GM21447 (cell line): ENCODE measurements around the gene PKP3.
A peak's percentile ranks its signal among the peaks of the same experiment; 100 is the strongest.
"Not testable (repeated sequence)": the region's sequence is repeated elsewhere in the genome, so short reads cannot be mapped to it uniquely, and the experiment has no call there.

Experiments
- ATAC-seq: cut with Tn5 transposase; IDR thresholded peaks from one replicate; pipeline ENCODE4 v1.9.1; 2021; ENCODE audit not compliant: unreplicated experiment

Gene PKP3

DNA sequence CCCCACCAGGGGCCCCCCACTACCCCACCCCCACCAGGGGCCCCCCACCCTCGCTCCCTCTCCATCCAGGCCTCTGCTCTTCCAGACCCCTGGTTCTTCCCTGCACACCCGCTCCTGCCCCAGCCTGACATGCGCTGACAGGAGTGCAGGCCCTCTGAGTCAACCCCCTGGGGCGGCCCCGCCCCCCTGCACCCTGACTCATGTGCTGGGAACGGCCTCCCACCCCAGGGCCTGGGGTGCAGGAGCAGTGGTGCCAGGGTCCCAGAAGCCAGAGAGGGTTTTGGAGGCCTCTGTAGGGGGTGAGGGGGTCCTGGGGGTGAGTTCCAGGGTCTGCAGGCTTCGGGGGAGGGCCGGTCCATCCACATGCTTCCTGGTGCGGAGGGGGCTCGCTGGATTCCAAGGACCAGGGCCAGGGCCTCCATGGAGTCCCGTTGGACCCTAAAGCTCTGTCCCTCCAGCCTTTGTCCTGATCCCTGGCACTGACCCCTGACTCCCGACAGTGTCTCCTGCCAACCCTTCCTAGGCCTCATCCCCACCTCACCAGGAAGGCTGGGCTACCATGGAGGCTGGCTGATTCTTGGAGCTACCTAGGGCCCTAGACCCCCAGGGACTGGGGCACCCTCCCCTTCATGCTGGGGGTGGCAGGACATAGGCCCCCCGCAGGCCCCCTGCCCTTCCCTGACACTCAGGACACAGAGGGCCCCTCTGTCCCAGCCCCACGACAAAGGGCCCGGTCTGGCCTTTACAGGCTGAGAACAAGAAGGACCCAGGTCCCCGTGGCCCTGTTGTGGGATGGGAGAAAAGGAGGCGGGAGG is 583 bp upstream of the PKP3 start:
- no peak for ATAC-seq

DNA sequence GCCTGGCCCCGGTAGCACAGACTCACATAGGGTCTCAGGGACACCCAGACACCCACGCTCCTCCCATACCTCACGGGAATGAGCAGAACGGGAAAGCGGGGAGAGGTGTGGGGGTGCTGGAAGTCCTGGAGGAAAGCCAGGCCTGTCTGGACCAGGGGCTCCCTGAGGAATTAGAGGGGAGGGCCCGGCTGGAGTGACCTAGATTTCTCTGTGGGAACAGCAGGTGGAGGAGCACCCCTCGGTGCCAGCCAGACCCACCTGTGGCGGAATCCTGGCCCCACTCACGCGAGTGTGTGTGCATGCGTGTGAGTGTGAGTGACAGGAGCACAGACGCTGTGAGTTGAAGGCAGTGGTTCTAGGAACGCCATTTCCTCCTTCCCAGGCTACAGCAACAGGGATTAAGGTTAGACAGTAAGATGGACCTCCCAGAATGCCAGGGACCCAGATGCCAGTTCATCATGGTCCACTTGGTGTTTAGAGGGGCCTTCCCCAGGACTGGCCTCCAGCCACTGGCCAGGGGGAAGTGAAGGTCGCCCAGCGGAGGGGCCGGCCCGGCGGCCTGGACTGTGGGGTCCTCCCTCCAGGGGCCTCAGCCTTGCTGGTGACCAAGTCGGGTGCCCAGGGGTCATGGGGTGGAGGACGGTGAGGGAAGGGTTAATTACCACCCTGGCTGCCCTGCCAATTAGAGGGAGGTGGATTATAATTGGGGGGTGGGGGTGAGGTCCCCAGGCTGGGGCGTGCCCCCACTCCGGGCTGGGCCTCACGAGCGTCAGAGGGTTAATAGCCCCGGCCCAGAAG is 1.0 kb downstream of the PKP3 start:
- ATAC-seq, result no peak

DNA sequence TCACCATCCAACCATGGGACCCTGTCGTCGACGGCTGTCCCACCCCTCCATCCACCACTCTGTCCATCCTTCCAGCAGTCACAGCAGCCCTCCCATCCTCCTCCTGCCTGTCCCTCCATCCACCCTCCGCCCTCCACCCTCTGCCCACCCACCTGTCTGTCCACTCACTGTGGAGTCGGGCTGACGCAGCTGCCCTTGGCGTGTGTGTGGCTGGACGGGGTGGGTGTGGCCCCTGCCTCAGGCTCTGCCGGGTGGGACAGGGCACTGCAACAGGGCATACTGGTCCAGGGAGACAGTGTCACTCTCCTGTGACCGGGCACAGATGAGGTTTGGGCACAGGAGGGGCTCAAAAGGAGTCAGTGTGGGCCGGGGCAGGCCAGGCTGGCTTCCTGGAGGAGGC is 1.9 kb downstream of the PKP3 start:
- ATAC-seq, result no peak

DNA sequence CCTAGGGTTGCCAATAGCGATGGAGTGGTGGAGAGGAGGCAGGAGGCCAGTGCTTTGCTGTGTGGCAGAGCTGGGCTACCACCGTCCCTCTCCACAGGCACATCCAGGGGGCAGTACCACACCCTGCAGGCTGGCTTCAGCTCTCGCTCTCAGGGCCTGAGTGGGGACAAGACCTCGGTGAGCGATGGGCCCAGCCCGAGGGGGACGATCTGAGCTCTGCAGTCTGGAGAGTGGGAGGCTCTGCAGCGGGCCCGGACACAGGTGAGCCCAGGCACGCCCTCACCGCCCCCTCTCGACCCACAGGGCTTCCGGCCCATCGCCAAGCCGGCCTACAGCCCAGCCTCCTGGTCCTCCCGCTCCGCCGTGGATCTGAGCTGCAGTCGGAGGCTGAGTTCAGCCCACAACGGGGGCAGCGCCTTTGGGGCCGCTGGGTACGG is 2.5 kb downstream of the PKP3 start:
- no peak for ATAC-seq

DNA sequence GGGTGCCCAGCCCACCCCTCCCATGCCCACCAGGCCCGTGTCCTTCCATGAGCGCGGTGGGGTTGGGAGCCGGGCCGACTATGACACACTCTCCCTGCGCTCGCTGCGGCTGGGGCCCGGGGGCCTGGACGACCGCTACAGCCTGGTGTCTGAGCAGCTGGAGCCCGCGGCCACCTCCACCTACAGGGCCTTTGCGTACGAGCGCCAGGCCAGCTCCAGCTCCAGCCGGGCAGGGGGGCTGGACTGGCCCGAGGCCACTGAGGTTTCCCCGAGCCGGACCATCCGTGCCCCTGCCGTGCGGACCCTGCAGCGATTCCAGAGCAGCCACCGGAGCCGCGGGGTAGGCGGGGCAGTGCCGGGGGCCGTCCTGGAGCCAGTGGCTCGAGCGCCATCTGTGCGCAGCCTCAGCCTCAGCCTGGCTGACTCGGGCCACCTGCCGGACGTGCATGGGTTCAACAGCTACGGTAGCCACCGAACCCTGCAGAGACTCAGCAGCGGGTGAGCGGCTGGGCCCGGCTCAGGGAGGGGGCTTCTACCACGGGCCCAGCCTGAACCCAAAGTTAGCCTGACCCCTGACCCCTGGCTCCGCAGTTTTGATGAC is 3.0 kb downstream of the PKP3 start:
- no peak for ATAC-seq

DNA sequence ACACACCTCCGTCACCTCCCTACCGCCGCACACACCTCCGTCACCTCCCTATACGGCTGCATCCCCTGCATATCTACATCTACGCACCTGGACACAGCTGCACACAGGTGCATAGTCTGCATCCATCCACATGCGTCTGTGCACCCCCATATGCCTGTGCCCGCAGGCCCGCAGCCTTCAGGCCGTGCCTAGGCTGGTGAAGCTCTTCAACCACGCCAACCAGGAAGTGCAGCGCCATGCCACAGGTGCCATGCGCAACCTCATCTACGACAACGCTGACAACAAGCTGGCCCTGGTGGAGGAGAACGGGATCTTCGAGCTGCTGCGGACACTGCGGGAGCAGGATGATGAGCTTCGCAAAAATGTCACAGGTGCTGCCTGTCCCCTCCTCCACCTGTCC is 4.8 kb downstream of the PKP3 start:
- ATAC-seq, result no peak

DNA sequence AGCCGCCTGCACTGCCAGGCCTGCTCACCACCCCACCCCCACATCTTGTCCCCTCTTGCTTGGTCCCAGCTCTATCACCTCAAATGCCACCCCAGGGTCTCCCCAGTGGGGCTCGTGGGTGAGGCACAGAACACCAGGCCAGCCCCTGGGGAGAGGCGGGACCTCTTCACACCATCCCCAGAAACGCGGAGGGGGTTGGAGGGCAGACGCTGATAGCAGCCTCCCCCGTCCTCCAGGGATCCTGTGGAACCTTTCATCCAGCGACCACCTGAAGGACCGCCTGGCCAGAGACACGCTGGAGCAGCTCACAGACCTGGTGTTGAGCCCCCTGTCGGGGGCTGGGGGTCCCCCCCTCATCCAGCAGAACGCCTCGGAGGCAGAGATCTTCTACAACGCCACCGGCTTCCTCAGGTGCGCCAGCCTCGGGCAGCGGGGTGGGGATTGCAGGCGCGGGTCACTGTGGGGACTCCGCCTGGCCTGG is 5.8 kb downstream of the PKP3 start:
- no peak for ATAC-seq

DNA sequence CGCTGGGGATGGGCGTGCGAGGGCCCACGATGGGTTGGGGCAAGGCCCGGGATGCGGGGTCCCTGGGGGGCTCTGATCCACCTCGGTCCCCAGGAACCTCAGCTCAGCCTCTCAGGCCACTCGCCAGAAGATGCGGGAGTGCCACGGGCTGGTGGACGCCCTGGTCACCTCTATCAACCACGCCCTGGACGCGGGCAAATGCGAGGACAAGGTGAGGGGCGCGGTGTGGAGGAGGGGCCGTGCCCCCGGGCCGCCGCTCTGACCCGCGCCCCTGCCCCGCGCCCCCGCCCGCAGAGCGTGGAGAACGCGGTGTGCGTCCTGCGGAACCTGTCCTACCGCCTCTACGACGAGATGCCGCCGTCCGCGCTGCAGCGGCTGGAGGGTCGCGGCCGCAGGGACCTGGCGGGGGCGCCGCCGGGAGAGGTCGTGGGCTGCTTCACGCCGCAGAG is 6.3 kb downstream of the PKP3 start:
- ATAC-seq, result no peak

DNA sequence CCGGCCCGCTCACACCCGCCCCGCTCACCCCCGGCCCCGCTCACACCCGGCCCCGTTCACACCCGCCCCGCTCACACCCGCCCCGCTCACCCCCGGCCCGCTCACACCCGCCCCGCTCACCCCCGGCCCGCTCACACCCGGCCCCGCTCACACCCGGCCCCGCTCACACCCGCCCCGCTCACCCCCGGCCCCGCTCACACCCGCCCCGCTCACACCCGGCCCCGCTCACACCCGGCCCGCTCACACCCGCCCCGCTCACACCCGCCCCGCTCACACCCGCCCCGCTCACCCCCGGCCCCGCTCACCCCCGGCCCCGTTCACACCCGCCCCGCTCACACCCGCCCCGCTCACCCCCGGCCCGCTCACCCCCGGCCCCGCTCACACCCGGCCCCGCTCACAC is 7.2 kb downstream of the PKP3 start:
- not testable (repeated sequence) for ATAC-seq

DNA sequence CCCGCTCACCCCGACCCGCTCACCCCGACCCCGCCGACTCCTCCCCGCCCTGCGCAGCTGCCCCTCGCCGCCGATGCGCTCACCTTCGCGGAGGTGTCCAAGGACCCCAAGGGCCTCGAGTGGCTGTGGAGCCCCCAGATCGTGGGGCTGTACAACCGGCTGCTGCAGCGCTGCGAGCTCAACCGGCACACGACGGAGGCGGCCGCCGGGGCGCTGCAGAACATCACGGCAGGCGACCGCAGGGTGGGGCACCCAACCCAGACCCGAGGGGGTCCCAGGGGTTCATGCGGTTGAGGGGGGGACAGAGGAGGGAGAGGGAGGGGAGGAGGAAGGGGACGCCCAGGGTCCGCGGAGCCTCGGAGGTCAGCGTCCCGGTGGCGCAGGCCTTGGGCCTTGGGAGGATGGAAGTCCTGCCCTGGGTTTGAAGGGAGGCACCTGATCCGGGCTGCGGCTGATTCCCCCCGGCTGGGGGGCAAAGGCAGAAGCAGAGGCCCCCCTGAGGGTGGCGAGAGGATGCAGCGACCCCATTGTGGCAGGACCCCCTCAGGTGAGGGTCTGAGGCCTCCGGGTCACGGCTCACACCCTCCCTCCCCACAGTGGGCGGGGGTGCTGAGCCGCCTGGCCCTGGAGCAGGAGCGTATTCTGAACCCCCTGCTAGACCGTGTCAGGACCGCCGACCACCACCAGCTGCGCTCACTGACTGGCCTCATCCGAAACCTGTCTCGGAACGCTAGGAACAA is 9.2 kb downstream of the PKP3 start:
- no peak for ATAC-seq

DNA sequence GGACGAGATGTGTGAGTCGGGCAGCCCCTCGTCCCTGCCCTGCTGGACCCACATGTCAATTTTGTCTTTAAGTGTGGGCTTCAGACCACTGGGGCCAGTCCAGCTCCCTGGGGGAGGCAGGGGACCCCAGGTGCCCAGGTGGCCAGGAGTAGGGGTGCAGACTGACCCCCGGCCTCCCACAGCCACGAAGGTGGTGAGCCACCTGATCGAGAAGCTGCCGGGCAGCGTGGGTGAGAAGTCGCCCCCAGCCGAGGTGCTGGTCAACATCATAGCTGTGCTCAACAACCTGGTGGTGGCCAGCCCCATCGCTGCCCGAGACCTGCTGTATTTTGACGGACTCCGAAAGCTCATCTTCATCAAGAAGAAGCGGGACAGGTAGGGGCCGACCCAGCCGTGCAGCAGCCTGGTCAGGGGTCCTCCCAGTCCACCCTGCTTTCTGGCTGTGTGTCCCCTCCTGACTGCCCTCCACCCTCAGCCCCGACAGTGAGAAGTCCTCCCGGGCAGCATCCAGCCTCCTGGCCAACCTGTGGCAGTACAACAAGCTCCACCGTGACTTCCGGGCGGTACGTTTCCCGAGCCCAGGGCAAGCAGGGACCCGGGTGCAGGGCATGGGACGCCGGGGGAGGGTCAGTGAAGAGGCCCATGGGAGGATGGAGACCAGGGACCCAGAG is 9.9 kb downstream of the PKP3 start:
- no peak for ATAC-seq

DNA sequence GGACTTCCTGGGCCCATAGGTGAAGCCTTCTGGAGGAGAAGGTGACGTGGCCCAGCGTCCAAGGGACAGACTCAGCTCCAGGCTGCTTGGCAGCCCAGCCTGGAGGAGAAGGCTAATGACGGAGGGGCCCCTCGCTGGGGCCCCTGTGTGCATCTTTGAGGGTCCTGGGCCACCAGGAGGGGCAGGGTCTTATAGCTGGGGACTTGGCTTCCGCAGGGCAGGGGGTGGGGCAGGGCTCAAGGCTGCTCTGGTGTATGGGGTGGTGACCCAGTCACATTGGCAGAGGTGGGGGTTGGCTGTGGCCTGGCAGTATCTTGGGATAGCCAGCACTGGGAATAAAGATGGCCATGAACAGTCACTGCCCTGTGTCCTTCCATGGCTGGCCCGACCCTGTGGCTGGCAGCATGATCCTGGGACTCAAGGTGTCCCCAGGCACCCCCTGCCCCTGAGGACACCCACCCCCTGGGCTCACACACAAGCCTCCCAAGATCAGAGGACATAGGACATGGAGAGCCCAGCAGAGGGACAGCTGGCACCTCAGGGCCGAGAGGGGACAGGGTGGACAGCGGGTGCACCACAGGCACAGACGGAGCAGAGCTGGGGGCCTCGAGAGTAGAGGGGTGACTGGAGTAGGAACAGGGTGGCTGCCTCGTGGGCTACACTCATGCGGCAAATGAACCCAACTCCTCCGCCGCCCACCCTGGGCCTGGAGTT is 10.7 kb downstream of the PKP3 start:
- no peak for ATAC-seq

DNA sequence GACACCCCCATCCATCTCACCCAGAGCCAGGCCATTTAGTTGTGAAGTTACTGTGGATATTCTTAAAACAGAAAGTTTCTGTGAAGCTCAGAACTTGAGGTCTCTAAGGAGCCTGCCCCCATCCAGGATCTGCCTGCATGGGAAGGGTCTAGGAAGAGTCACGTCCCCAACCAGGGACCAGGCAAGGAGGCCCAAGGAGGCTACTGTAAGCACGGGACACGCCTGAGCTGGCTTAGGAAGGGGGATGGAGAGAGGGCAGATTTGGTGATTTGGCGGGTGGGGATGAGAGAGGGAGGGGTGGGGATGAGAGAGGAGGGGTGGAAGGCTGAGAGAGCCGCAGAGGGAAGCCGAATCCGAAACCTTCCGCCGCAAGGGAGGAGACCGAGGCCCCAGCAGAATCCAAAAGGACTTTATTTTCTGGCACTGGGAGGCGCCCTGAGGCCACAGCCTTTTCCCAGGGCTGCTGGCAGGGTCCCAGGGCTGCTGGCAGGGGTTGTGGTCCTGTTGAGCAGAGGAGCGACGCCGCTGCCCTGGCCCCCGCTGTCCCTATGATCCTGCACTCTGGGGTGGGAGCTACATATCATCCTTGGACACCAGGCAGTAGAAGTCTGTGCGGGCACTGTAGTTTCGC is 11.4 kb downstream of the PKP3 start:
- ATAC-seq, result no peak

DNA sequence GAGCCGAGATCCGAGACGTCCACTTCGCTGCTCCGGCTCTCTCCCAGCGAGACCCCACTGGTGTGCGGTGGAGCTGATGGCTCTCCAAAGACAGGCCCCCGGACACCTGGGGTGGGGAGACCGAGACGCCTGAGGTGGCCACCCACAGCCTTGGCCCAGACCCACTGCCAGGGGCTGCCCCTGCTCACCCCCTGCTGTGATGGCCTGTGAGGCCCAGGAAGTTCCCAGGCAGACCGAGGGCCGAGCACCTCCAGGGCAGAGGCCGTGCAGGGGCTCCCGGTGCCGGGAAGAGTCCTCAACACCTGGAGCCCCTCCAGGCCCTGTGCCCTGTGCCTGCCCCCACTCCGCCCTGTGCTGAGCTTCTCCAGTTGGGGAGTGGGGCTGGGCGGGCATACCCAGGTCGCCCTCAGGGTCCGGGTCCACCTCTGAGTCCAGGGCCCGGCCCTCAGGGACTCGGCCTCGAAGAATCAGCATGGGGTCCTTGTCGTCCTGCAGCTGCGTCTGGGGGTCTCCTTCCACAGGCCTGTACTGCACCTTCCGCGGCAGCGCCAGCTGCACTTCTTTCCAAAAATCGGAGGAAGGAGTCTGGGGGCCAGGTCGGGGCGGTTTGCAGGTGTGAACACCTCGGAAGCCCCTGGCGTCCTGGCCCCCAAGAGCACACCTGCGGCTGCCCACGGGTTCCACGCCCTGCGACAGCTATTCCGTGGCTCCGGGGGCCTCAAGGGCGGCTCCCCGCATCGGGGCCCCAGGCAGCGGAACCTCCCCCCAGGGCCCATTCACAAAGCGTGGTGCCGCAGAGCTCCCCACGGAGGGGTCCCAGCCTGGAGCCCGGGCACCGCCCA is 12.2 kb downstream of the PKP3 start:
- ATAC-seq, result no peak

DNA sequence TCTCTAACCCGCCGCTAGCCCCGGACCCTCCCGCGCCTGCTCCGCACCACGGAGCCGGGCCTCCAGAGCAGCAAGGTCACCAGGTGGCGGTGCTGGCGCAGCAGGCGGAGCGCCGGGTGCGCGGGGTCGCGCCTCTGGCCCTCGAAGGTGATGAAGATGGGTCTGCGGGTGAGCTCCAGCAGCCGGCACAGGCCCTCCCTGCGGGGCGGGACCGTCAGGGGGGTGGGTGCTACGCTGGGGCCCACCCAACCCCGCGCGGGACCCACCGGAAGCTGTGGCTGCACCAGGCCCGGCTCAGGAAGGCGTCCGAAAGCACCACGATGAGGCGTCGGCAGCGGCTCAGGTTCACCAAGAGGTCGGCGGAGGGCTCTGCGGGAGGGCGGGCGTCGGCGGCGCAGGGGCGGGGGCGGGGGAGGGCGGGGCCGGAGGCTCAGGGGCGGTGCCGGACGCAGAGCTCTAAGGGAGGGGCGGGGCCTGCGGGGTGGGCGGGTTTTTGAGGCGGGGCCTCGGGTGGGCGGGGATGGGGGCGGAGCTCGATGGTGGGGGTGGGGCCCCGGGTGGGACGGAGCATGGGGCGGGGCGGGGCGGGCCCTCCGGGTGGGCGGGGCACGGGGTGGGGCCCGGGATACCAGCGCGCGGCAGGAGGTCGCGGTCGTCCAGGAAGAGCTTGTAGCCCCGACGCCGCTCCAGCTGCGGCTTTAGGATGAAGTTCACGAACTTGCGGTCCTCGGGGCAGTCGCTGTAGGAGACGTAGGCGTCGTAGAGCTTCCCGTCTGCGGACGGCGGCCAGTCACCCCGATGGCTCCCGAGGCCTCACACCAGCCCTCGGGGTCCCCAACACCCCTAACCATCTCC is 13.0 kb downstream of the PKP3 start:
- ATAC-seq, result peak; percentile 68

DNA sequence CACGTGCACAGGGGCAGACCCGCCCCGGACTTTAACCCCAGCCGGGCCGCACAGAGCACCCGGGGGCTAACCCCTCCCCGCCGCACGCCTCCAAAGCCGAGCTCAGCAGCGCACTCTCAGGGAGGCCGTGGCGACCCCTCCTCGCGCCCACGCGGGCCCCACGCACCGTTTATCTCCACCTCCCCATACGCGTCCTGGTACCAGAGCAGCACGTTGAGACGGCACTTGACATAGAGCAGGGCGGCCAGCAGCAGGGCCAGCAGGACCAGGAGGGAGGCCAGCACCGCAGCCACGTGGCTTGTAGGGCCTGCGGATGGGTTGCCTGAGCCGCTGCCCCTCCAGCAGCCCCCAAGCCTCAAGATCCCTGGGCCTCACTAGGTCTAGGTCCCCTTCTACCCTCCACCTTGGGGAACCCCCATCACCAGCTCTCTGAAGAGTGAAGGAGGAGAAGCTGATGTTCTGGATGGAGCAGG is 13.7 kb downstream of the PKP3 start:
- ATAC-seq, result no peak
